IMR-90 (cell line): ENCODE measurements around the gene DIPK1A.

Experiments used
- BHLHE40 ChIP-seq: fragments of 150-350 bp; IDR thresholded peaks from 2 replicates; pipeline ENCODE4 v1.6.1; 2016; ENCODE audit warnings: mild to moderate bottlenecking, low read depth, low read length
- CEBPB ChIP-seq: IDR thresholded peaks from 2 replicates; pipeline ENCODE4 v1.6.1; 2012; ENCODE audit warnings: low read depth, low read length, improper control_type of control experiment
- CTCF ChIP-seq: conservative IDR thresholded peaks from 2 replicates; pipeline ENCODE4 v1.5.1; 2012; ENCODE audit warnings: mild to moderate bottlenecking, low read depth, low read length, improper control_type of control experiment
- MAZ ChIP-seq: IDR thresholded peaks from 2 replicates; pipeline ENCODE4 v1.6.1; 2012; ENCODE audit warnings: low read depth, mild to moderate bottlenecking, low read length, improper control_type of control experiment, moderate library complexity, borderline replicate concordance
- MXI1 ChIP-seq: IDR thresholded peaks from 2 replicates; pipeline ENCODE4 v1.6.1; 2012; ENCODE audit warnings: low read depth, mild to moderate bottlenecking, low read length, moderate library complexity, borderline replicate concordance
- POLR2A ChIP-seq: IDR thresholded peaks from 2 replicates; pipeline ENCODE4 v1.6.1; 2012; ENCODE audit warnings: mild to moderate bottlenecking, low read depth, low read length
- RAD21 ChIP-seq: IDR thresholded peaks from 2 replicates; pipeline ENCODE4 v1.6.1; 2012; ENCODE audit warnings: low read length, improper control_type of control experiment
- USF2 ChIP-seq: fragments of 150-350 bp; IDR thresholded peaks from 2 replicates; pipeline ENCODE4 v1.6.1; 2017; ENCODE audit warnings: mild to moderate bottlenecking, antibody characterized with exemption, low read length, low read depth

- TF ChIP-seq POLR2A (no peak), USF2 (no peak), MXI1 (no peak), RAD21 (no peak), CTCF (no peak), BHLHE40 (no peak), MAZ (no peak), CEBPB (no peak)
Measured at GRCh38 chr1:92989936-92990583, 28.8 kb upstream of the DIPK1A start.
